GM12878 (cell line): ENCODE results near the gene MEGF6. TPM values are rescaled to one million over a fixed set of nuclear protein-coding genes. Genes with fewer than 3 reads are reported as not detected.

ENCODE experiments used
- ATAC-seq: fragments of 200-7000 bp; cut with Tn5 transposase; 3 replicates; pipeline ENCODE4 v1.9.1; 2020; ENCODE audit warnings: mild to moderate bottlenecking, moderate library complexity
- BruUV-seq: library from RNA; stranded (reverse); fragments of 400-500 nt; replicated peaks from 2 replicates; lab custom pipeline; 2021; lab: Mats Ljungman, UMichigan
- CTCF ChIA-PET: fragments of 300-600 bp; sonication (Branson Sonifier 250); formaldehyde crosslinking; extraction: SDS; loops from one replicate; lab custom pipeline; 2021; ENCODE audit warnings: inconsistent platforms; lab: Yijun Ruan, JAX
- POLR2A ChIA-PET: fragments of 350-600 bp; formaldehyde crosslinking; extraction: SDS; loops from one replicate; lab custom pipeline; 2021; ENCODE audit warnings: inconsistent platforms; lab: Charles Lee
- RAD21 ChIA-PET: fragments of 300-600 bp; sonication (Branson Sonifier 250); formaldehyde crosslinking; loops from one replicate; lab custom pipeline; 2023; ENCODE audit warnings: antibody characterized with exemption; ENCODE audit not compliant: unreplicated experiment; lab: Charles Lee
- SMC1A ChIA-PET: fragments of 300-600 bp; sonication (Branson Sonifier 250); formaldehyde crosslinking; loops from one replicate; lab custom pipeline; 2023; ENCODE audit not compliant: unreplicated experiment, uncharacterized antibody; lab: Charles Lee
- DNase-seq: peaks from one replicate; pipeline ENCODE4 v3.0.0-alpha.2; 2011; ENCODE audit warnings: low read depth, low spot score
- FAIRE-seq: peaks from 3 replicates; lab custom pipeline; 2011; peaks lifted over from hg19 to GRCh38; lab: Jason Lieb, UNC
- H2AFZ ChIP-seq: 2 replicates; pipeline ENCODE4 v1.6.0; 2011; ENCODE audit warnings: low read depth, low read length, control low read depth; ENCODE audit not compliant: control insufficient read depth
- H3K27ac ChIP-seq: 2 replicates; pipeline ENCODE4 v1.5.1; 2011; ENCODE audit warnings: control low read depth; ENCODE audit not compliant: control insufficient read depth, insufficient read depth
- H3K27me3 ChIP-seq, 2 experiments: replicated peaks in 1 of 2; 2 replicates each; pipeline versions ENCODE4 v1.6.0 to v1.6.1; 2011; ENCODE audit warnings: low read length in 1 of 2; ENCODE audit not compliant: control insufficient read depth in 2 of 2, insufficient read depth in 2 of 2
- H3K36me3 ChIP-seq, 2 experiments: 2 replicates each; pipeline ENCODE4 v1.5.1; 2011; ENCODE audit warnings: low read length in 1 of 2; ENCODE audit not compliant: control insufficient read depth in 2 of 2, insufficient read depth in 2 of 2
- H3K4me1 ChIP-seq: 2 replicates; pipeline ENCODE4 v1.6.1; 2011; ENCODE audit warnings: mild to moderate bottlenecking, low read length, moderate library complexity, mixed read lengths; ENCODE audit not compliant: control insufficient read depth, insufficient read depth
- H3K4me2 ChIP-seq: 2 replicates; pipeline ENCODE4 v1.6.0; 2011; ENCODE audit warnings: control low read depth; ENCODE audit not compliant: control insufficient read depth, insufficient read depth
- H3K4me3 ChIP-seq: fragments of 200-600 bp; sonication (generic); 2 replicates; pipeline ENCODE4 v1.5.1; 2016
- H3K79me2 ChIP-seq: 2 replicates; pipeline ENCODE4 v1.6.0; 2011; ENCODE audit warnings: low read length; ENCODE audit not compliant: control insufficient read depth, insufficient read depth
- H3K9ac ChIP-seq: 2 replicates; pipeline ENCODE4 v1.8.0; 2011; ENCODE audit warnings: low read length, control low read depth, mixed read lengths; ENCODE audit not compliant: control insufficient read depth, insufficient read depth
- H3K9me3 ChIP-seq: replicated peaks from 3 replicates; pipeline ENCODE4 v1.5.1; 2011; ENCODE audit warnings: mild to moderate bottlenecking, low read length; ENCODE audit not compliant: control insufficient read depth, insufficient read depth
- H4K20me1 ChIP-seq: 2 replicates; pipeline ENCODE4 v1.6.0; 2011; ENCODE audit not compliant: control insufficient read depth, insufficient read depth
- BHLHE40 ChIP-seq, 2 experiments: fragments of 450-650 bp in 1 of 2; IDR thresholded peaks; 2 replicates each; pipeline ENCODE4 v1.6.1; 2011 to 2017; ENCODE audit warnings: low read depth in 2 of 2, borderline replicate concordance in 1 of 2, improper control_type of control experiment in 1 of 2, low read length in 1 of 2, mild to moderate bottlenecking in 1 of 2
- CHD2 ChIP-seq: IDR thresholded peaks from 2 replicates; pipeline ENCODE4 v1.6.1; 2011; ENCODE audit warnings: low read depth, low read length, improper control_type of control experiment, borderline replicate concordance
- KLF5 ChIP-seq: fragments of 450-650 bp; IDR thresholded peaks from 2 replicates; pipeline ENCODE4 v1.6.1; 2014; ENCODE audit warnings: mild to moderate bottlenecking; ENCODE audit not compliant: partially characterized antibody
- NRF1 ChIP-seq: conservative IDR thresholded peaks from 2 replicates; pipeline ENCODE4 v1.6.1; 2011; ENCODE audit warnings: mild to moderate bottlenecking, low read depth, low read length, improper control_type of control experiment
- RAD51 ChIP-seq: fragments of 450-650 bp; IDR thresholded peaks from 2 replicates; pipeline ENCODE4 v1.6.1; 2016; ENCODE audit warnings: moderate library complexity, mild to moderate bottlenecking, inconsistent platforms
- SIN3A ChIP-seq: IDR thresholded peaks from 2 replicates; pipeline ENCODE4 v1.6.1; 2012; ENCODE audit warnings: low read depth, low read length, improper control_type of control experiment
- SMARCA5 ChIP-seq: fragments of 450-650 bp; IDR thresholded peaks from 2 replicates; pipeline ENCODE4 v1.6.1; 2017; ENCODE audit warnings: mild to moderate bottlenecking
- SP1 ChIP-seq: IDR thresholded peaks from one replicate; pipeline ENCODE4 v1.6.1; 2011; ENCODE audit warnings: low read depth, low read length
- ZNF24 ChIP-seq: fragments of 450-650 bp; IDR thresholded peaks from 2 replicates; pipeline ENCODE4 v1.6.1; 2017; ENCODE audit warnings: antibody characterized with exemption, mild to moderate bottlenecking
- WGBS: methylation state at CpG from one replicate; pipeline ENCODE4 v1.1.6; 2016; ENCODE audit warnings: low lambda C conversion rate; ENCODE audit not compliant: insufficient replicate concordance, insufficient coverage; ENCODE audit errors: missing lambda C conversion rate; 5-methylcytosine and 5-hydroxymethylcytosine counted together
- in situ Hi-C: fragments of 300-500 bp; cut with MboI; formaldehyde crosslinking; loops from 9 replicates; pipeline ENCODE4 v1.14.3; 2018; ENCODE audit warnings: mixed read lengths
- intact Hi-C: fragments of 100-400 bp; cut with micrococcal nuclease; formaldehyde crosslinking; loops from one replicate; pipeline ENCODE4 v1.14.2; 2022; ENCODE audit not compliant: unreplicated experiment
- polyA plus RNA-seq, 11 experiments: library from polyadenylated mRNA; depleted of rRNA in 4 of 11; unstranded in 6 of 11; stranded (reverse) in 5 of 11; fragments of >200 nt; fragmentation: Nextera tagmentation in 4 of 11; fragmentation: Illumina TruSeq in 1 of 11; extraction: Ambion mirVana in 4 of 11; extraction: Trizol in 1 of 11; gene quantifications; 1 replicate in 1 of 11; 2 replicates in 10 of 11; pipeline versions ENCODE4 v1.2.1 to v1.2.3, GENCODE V29; 2011 to 2016; ENCODE audit warnings: inconsistent platforms in 2 of 11, missing spikeins in 2 of 11, low read depth in 1 of 11
- total RNA-seq, 4 experiments: library from RNA; depleted of rRNA in 3 of 4; stranded (reverse); fragments of >200 nt in 3 of 4; fragmentation: Illumina TruSeq in 1 of 4; extraction: Trizol in 1 of 4; gene quantifications; 2 replicates each; pipeline versions ENCODE4 v1.2.1 to v1.2.3, GENCODE V29; 2013 to 2021
- TF ChIP-seq, protein P1 (sequence below): fragments of 150-350 bp; IDR thresholded peaks from 2 replicates; pipeline ENCODE4 v1.6.1; 2014; ENCODE audit warnings: mild to moderate bottlenecking, low read depth, low read length
- TF ChIP-seq, protein P2 (sequence below): IDR thresholded peaks from 2 replicates; pipeline ENCODE4 v1.6.1; 2011; ENCODE audit warnings: borderline replicate concordance, low read depth, mild to moderate bottlenecking, moderate library complexity, low read length; ENCODE audit not compliant: insufficient read depth, poor library complexity, severe bottlenecking
- TF ChIP-seq, protein P3 (sequence below): IDR thresholded peaks from 2 replicates; pipeline ENCODE4 v1.6.1; 2012; ENCODE audit warnings: mild to moderate bottlenecking, low read depth, low read length
- TF ChIP-seq, protein P4 (sequence below): fragments of 450-650 bp; IDR thresholded peaks from 2 replicates; pipeline ENCODE4 v1.6.1; 2018; ENCODE audit warnings: borderline replicate concordance, mild to moderate bottlenecking; ENCODE audit not compliant: partially characterized antibody

Gene MEGF6
- total and polyA plus RNA-seq, 10 of the 15 experiments (the other 5 are each of a cell fraction or from before 2014, with no cell fraction given) = 0.03 to 0.41 TPM; not detected in 8

DNA sequence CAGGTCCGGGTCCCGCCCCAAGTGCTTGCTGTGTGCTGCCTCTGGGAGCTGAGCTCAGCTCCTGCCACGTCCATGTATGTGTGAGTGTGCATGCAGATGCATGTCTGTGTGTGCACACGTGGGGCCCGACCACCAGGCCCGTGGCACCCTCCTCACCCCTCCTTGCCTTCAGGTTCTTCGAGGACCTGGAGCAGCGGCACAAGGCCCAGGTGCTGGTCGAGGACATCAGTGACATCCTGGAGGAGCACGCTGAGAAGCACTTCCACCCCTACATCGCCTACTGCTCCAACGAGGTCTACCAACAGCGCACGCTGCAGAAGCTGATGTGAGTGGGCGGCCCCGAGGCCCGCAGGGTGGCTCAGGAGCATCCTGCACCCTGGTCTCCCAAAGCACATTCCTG, 138.4 kb downstream of the MEGF6 start:
- H3K4me1 ChIP-seq = no peaks in the 10 kb centered on the region
- TF ChIP-seq SMARCA5 (no peak), SP1 (no peak), SIN3A (no peak), KLF5 (no peak), NRF1 (no peak), CHD2 (no peak), BHLHE40 (IDR thresholded peaks at IDR 0.05; ENCODE audit: borderline replicate concordance in 1 of 2, low read depth in 2 of 2, low read length in 1 of 2) (no peak), RAD51 (no peak), ZNF24 (no peak)
- TF ChIP-seq, protein P1, sequence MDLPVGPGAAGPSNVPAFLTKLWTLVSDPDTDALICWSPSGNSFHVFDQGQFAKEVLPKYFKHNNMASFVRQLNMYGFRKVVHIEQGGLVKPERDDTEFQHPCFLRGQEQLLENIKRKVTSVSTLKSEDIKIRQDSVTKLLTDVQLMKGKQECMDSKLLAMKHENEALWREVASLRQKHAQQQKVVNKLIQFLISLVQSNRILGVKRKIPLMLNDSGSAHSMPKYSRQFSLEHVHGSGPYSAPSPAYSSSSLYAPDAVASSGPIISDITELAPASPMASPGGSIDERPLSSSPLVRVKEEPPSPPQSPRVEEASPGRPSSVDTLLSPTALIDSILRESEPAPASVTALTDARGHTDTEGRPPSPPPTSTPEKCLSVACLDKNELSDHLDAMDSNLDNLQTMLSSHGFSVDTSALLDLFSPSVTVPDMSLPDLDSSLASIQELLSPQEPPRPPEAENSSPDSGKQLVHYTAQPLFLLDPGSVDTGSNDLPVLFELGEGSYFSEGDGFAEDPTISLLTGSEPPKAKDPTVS = no peak
- TF ChIP-seq, protein P2, sequence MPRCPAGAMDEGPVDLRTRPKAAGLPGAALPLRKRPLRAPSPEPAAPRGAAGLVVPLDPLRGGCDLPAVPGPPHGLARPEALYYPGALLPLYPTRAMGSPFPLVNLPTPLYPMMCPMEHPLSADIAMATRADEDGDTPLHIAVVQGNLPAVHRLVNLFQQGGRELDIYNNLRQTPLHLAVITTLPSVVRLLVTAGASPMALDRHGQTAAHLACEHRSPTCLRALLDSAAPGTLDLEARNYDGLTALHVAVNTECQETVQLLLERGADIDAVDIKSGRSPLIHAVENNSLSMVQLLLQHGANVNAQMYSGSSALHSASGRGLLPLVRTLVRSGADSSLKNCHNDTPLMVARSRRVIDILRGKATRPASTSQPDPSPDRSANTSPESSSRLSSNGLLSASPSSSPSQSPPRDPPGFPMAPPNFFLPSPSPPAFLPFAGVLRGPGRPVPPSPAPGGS = no peak
- TF ChIP-seq, protein P3, sequence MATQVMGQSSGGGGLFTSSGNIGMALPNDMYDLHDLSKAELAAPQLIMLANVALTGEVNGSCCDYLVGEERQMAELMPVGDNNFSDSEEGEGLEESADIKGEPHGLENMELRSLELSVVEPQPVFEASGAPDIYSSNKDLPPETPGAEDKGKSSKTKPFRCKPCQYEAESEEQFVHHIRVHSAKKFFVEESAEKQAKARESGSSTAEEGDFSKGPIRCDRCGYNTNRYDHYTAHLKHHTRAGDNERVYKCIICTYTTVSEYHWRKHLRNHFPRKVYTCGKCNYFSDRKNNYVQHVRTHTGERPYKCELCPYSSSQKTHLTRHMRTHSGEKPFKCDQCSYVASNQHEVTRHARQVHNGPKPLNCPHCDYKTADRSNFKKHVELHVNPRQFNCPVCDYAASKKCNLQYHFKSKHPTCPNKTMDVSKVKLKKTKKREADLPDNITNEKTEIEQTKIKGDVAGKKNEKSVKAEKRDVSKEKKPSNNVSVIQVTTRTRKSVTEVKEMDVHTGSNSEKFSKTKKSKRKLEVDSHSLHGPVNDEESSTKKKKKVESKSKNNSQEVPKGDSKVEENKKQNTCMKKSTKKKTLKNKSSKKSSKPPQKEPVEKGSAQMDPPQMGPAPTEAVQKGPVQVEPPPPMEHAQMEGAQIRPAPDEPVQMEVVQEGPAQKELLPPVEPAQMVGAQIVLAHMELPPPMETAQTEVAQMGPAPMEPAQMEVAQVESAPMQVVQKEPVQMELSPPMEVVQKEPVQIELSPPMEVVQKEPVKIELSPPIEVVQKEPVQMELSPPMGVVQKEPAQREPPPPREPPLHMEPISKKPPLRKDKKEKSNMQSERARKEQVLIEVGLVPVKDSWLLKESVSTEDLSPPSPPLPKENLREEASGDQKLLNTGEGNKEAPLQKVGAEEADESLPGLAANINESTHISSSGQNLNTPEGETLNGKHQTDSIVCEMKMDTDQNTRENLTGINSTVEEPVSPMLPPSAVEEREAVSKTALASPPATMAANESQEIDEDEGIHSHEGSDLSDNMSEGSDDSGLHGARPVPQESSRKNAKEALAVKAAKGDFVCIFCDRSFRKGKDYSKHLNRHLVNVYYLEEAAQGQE = no peak
- TF ChIP-seq, protein P4, sequence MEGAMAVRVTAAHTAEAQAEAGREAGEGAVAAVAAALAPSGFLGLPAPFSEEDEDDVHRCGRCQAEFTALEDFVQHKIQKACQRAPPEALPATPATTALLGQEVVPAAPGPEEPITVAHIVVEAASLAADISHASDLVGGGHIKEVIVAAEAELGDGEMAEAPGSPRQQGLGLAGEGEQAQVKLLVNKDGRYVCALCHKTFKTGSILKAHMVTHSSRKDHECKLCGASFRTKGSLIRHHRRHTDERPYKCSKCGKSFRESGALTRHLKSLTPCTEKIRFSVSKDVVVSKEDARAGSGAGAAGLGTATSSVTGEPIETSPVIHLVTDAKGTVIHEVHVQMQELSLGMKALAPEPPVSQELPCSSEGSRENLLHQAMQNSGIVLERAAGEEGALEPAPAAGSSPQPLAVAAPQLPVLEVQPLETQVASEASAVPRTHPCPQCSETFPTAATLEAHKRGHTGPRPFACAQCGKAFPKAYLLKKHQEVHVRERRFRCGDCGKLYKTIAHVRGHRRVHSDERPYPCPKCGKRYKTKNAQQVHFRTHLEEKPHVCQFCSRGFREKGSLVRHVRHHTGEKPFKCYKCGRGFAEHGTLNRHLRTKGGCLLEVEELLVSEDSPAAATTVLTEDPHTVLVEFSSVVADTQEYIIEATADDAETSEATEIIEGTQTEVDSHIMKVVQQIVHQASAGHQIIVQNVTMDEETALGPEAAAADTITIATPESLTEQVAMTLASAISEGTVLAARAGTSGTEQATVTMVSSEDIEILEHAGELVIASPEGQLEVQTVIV = no peak
- ATAC-seq (no peak), DNase-seq (no peak), FAIRE-seq (no peak)
- no peaks in the 10 kb centered on the region for H3K27me3 ChIP-seq
- ChIA-PET POLR2A (no interaction called here), RAD21 (interaction anchor here (0.7 kb wide), 1 partner anchor 9 kb away, joined by 3 read pairs; no protein-coding TSS in a partner anchor), CTCF (interaction anchor here (1.3 kb wide), 1 partner anchor 18 kb away, joined by 3 read pairs; no protein-coding TSS in a partner anchor), SMC1A (no interaction called here)
- no TSS peak for BruUV-seq
- H3K9me3 ChIP-seq = no peaks in the 10 kb centered on the region
- intact Hi-C loops (no loop called here), in situ Hi-C loops (no loop called here)
- H2AFZ ChIP-seq = no peak overlapping the region
- H3K27ac ChIP-seq = no peak overlapping the region
- H3K4me3 ChIP-seq = no peak overlapping the region
- no peaks in the 10 kb centered on the region for H3K79me2 ChIP-seq
- no peaks in the 10 kb centered on the region for H4K20me1 ChIP-seq
- H3K4me2 ChIP-seq = no peak overlapping the region
- no peak overlapping the region for H3K9ac ChIP-seq
- WGBS = 30% methylated on average over 15 of the region's 17 CpGs
- no peaks in the 10 kb centered on the region for H3K36me3 ChIP-seq
